AG04449 (cell line): ENCODE data around the gene CCDC116.
A peak's percentile ranks its signal among the peaks of the same experiment; 100 is the strongest.
"Not testable (repeated sequence)": the region's sequence is repeated elsewhere in the genome, so short reads cannot be mapped to it uniquely, and the experiment has no call there.

Experiments
- CTCF ChIA-PET: fragments of 350-600 bp; formaldehyde crosslinking; extraction: SDS; loops from one replicate; lab custom pipeline; 2021; ENCODE audit warnings: antibody characterized with exemption; lab: Yijun Ruan, JAX
- POLR2A ChIA-PET: fragments of 400-600, 350-600 bp; formaldehyde crosslinking; extraction: SDS; loops from one replicate; lab custom pipeline; 2020; ENCODE audit warnings: antibody characterized with exemption, inconsistent platforms; lab: Yijun Ruan, JAX
- DNase-seq: peaks from one replicate; pipeline ENCODE4 v3.0.0-alpha.2; 2010; ENCODE audit warnings: low read depth, low spot score
- H3K4me3 ChIP-seq: 2 replicates; pipeline ENCODE4 v1.5.1; 2011; ENCODE audit warnings: low read depth, mild to moderate bottlenecking, control low read depth, low read length
- CTCF ChIP-seq: IDR thresholded peaks from one replicate; pipeline ENCODE4 v1.5.1; 2011; ENCODE audit warnings: mild to moderate bottlenecking, moderate library complexity, low read length, control low read depth, inconsistent platforms; ENCODE audit not compliant: insufficient read depth; ENCODE audit errors: missing control alignments

The CCDC116 gene

DNA sequence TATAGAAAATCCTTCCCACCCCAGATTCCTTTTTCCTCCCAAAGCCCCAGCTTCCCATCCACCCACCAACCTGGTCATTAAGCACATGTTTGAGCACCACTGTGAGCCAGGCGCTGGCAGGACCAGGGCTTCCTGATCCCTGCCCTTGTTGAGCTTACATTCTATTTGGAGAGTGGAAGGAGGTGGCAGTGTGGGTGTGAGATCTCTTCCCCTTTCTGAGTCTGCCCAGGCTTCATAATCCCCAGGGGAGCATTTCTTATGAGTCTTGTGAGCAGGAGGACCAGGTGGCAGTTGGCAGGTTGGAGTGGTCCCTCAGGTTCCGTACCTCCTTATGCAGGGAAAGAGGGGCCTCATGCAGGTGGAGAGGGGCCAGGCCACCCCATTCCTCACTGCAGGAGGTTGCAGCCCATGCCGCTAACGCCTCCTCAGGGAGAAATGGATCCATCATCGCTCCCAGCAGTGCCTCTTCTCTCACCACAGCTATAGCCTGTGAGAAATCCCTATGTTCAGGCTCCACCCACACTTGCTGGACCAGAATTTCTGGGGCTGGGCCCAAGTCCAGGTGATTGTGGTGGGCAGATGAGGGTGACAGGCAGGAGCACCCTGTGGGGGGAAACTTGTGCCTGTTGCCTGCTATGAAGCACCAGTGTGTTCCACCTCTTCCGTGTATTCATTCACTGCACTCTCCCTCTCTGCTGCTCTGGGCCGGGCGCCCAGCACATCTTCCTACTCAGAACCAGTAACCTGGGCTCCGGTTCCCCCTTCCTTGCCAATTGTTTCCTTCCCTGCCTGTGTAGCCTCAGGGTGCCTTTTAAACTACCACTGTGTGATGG lies 41.5 kb upstream of the CCDC116 start:
- DNase-seq = no peak
- ChIA-PET CTCF (no interaction called here), POLR2A (no interaction called here)
- TF ChIP-seq CTCF = no peak
- H3K4me3 ChIP-seq = no peak overlapping the region

DNA sequence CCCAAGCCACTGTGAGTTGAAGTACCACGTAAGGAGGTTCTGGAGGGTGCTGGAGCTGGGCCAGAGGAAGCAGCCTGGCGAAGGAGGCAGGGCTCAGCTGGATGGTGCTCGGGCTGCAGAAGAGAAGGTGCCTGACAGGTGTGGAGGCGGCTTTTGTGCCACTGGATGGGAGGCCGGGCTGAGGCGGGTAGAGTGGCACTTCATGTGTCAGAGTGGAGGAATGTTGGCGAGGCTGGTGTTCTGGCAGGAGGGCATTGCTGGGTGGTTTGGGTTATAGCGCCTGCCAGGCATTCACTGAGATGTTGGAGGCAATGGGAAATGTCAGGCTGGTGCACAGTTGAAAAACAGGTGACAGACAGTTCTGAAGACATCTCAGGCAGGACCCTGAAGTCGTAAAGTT lies 40.9 kb upstream of the CCDC116 start:
- DNase-seq = no peak
- ChIA-PET POLR2A (no interaction called here), CTCF (interaction anchor here (1.8 kb wide), 1 partner anchor 55 kb away, joined by 7 read pairs; no protein-coding TSS in a partner anchor)
- no peak overlapping the region for H3K4me3 ChIP-seq
- no peak for TF ChIP-seq CTCF

GRCh38 chr22:21592422-21592821 lies 40.1 kb upstream of the CCDC116 start:
- DNase-seq = no peak
- no peak for TF ChIP-seq CTCF
- POLR2A ChIA-PET = no interaction called here
- no peak overlapping the region for H3K4me3 ChIP-seq
- CTCF ChIA-PET = interaction anchor here (0.9 to 2.0 kb wide), 7 partner anchors 10 to 54 kb away, joined by 3 to 7 read pairs (median 4); partner anchors contain the start of gene YDJC

DNA sequence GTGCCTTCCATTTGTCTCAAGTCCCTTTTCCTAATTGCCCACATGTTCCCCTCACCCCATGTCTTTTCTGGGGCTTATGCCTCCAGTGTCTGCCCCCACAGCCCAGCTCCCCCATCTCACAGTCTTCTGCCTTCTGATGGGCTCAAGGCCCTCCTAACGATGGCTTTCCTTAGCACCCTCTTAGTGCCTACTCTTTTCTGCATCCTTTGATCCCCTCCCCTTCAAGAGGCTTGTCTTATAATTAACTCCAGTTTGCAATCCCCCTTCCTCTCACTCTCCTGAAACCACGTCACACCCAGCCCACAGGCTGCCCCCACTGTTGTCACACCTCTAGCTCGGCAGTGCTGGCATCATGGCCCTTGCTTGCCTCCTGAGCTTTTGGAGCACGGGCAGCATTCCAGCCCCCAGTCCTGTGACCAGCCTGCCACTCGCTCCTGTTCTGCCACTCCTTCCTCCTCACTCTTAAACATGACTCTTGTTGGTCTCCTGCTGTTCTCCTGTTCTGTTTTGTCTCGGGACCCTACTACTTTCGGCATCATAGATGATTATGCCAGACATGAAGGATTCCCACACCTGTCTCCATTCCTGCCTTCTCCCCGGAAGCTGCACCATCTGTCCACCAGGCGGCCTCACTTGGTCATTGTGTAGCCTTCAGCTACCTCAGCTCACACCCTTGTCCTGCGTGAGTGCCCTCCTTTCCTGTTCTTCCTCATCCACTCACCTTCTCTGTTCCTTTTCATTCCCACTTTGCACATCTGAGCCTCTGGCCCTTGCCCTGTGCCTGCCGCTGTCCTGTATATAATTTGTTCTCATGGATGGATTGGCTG lies 38.9 kb upstream of the CCDC116 start:
- DNase-seq = no peak
- H3K4me3 ChIP-seq = no peak overlapping the region
- ChIA-PET POLR2A (no interaction called here), CTCF (interaction anchor here (0.8 to 2.3 kb wide), 10 partner anchors 8 to 53 kb away, joined by 3 to 7 read pairs (median 3); partner anchors contain the start of gene YDJC)
- TF ChIP-seq CTCF = peak; percentile 4

- TF ChIP-seq CTCF = no peak
- ChIA-PET POLR2A (interaction anchor here (0.6 to 0.7 kb wide), 2 partner anchors 10 to 27 kb away, joined by 3 read pairs; partner anchors contain the start of gene UBE2L3), CTCF (interaction anchor here (2.3 kb wide), 1 partner anchor 11 kb away, joined by 6 read pairs; no protein-coding TSS in a partner anchor)
- no peak overlapping the region for H3K4me3 ChIP-seq
- no peak for DNase-seq
These were observed 37.6 kb upstream of the CCDC116 start for GRCh38 chr22:21594865-21595452.

- POLR2A ChIA-PET, DNase-seq: not testable (repeated sequence)
- CTCF ChIA-PET = interaction anchor here (1.0 kb wide), 1 partner anchor 11 kb away, joined by 3 read pairs; no protein-coding TSS in a partner anchor
These were observed 36.0 kb upstream of the CCDC116 start for GRCh38 chr22:21596356-21597135.

More at GRCh38 chr22:21596356-21597135, 36.0 kb upstream of the CCDC116 start:
- not testable (repeated sequence) for H3K4me3 ChIP-seq
